GM12878 (cell line): ENCODE data around the gene SYNGR2. TPM values are rescaled to one million over a fixed set of nuclear protein-coding genes. Genes with fewer than 3 reads are reported as not detected.
A peak's percentile ranks its signal among the peaks of the same experiment; 100 is the strongest.

Source experiments
- BMI1 ChIP-seq: fragments of 450-650 bp; IDR thresholded peaks from 2 replicates; pipeline ENCODE4 v1.6.1; 2016; ENCODE audit warnings: mild to moderate bottlenecking, moderate library complexity, borderline replicate concordance
- E2F8 ChIP-seq: fragments of 450-650 bp; IDR thresholded peaks from 2 replicates; pipeline ENCODE4 v1.6.1; 2018; ENCODE audit warnings: mild to moderate bottlenecking, low read depth, moderate library complexity; ENCODE audit not compliant: partially characterized antibody
- POLR2A ChIP-seq: IDR thresholded peaks from 2 replicates; pipeline ENCODE4 v1.6.1; 2011; ENCODE audit warnings: low read depth, mild to moderate bottlenecking, low read length
- ZBTB33 ChIP-seq: fragments of 450-650 bp; IDR thresholded peaks from 2 replicates; pipeline ENCODE4 v1.6.1; 2017; ENCODE audit warnings: mild to moderate bottlenecking
- ZNF592 ChIP-seq: fragments of 450-650 bp; IDR thresholded peaks from 2 replicates; pipeline ENCODE4 v1.6.1; 2017; ENCODE audit warnings: mild to moderate bottlenecking, moderate library complexity
- polyA plus RNA-seq, 11 experiments: library from polyadenylated mRNA; depleted of rRNA in 4 of 11; unstranded in 6 of 11; stranded (reverse) in 5 of 11; fragments of >200 nt; fragmentation: Nextera tagmentation in 4 of 11; fragmentation: Illumina TruSeq in 1 of 11; extraction: Ambion mirVana in 4 of 11; extraction: Trizol in 1 of 11; gene quantifications; 1 replicate in 1 of 11; 2 replicates in 10 of 11; pipeline versions ENCODE4 v1.2.1 to v1.2.3, GENCODE V29; 2011 to 2016; ENCODE audit warnings: inconsistent platforms in 2 of 11, missing spikeins in 2 of 11, low read depth in 1 of 11
- total RNA-seq, 4 experiments: library from RNA; depleted of rRNA in 3 of 4; stranded (reverse); fragments of >200 nt in 3 of 4; fragmentation: Illumina TruSeq in 1 of 4; extraction: Trizol in 1 of 4; gene quantifications; 2 replicates each; pipeline versions ENCODE4 v1.2.1 to v1.2.3, GENCODE V29; 2013 to 2021

SYNGR2 gene
- total and polyA plus RNA-seq, 10 of the 15 experiments (the other 5 are each of a cell fraction or from before 2014, with no cell fraction given) = 4.4 to 529 (median 261) TPM

GRCh38 chr17:78147315-78147998 lies 20.9 kb upstream of the SYNGR2 start (continued):
- TF ChIP-seq ZNF592 (0 out of 2 replicates have a peak, but pooled peaks have one; percentile 6), ZBTB33 (no peak), POLR2A (peak; percentile 49; the same call in 1 of the 2 replicates), E2F8 (peak; percentile 80), BMI1 (peak; percentile 66; the same call in 1 of the 2 replicates)
